DMS53 (cell line): Measurements from ENCODE around the gene ZDHHC1.
"Not testable (repeated sequence)": the region's sequence is repeated elsewhere in the genome, so short reads cannot be mapped to it uniquely, and the experiment has no call there.

Experiments used
- DNase-seq: peaks from one replicate; lab custom pipeline; 2025; lab: John Stamatoyannopoulos, UW

The ZDHHC1 gene

GRCh38 chr16:67361038-67361437 is 55.2 kb downstream of the ZDHHC1 start:
- no peak for DNase-seq

GRCh38 chr16:67359540-67360269 is 56.6 kb downstream of the ZDHHC1 start:
- not testable (repeated sequence) for DNase-seq

GRCh38 chr16:67357561-67357960 is 58.7 kb downstream of the ZDHHC1 start:
- DNase-seq = peak; percentile 65

GRCh38 chr16:67356396-67356795 is 59.9 kb downstream of the ZDHHC1 start:
- no peak for DNase-seq

GRCh38 chr16:67352463-67352862 is 63.8 kb downstream of the ZDHHC1 start:
- DNase-seq = not testable (repeated sequence)

GRCh38 chr16:67350324-67350723 is 66.0 kb downstream of the ZDHHC1 start:
- DNase-seq = no peak

GRCh38 chr16:67349172-67349571 is 67.1 kb downstream of the ZDHHC1 start:
- peak; percentile 75 for DNase-seq

- peak; percentile 58 for DNase-seq
These were observed 69.9 kb downstream of the ZDHHC1 start for GRCh38 chr16:67346341-67346740.

GRCh38 chr16:67345401-67345800 is 70.9 kb downstream of the ZDHHC1 start:
- DNase-seq = peak; percentile 4
